ENCODE data around the gene ZGLP1.

ZGLP1 gene

DNA sequence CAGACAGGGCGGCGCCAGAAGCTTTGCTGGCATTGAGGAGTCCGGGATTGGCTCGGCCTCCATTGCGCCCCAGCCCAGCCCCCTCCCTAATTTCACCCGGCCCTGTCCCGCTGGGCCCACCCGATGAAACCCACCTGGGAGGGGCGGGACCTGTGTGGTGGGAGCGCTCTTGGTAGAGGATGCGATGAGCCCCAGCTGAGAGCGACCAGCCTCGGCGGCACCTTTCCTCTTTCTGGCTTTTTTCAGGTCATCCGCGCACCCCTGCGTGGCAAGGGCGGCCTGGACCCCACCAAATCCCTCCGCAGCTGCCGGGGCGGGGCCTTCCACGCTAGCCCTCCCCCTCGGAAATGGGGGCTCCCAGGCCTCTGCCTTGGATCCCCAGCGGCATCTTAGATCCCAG lies at the start of gene ZGLP1:
TSS of gene ZGLP1 (minus strand) at position 393 of the 400 bp plus-strand sequence.
- TF ChIP-seq GATA2 (IDR thresholded peaks at IDR 0.05; ENCODE audit: low read depth, low read length) = no peak
- no peak for TF ChIP-seq GATA3 (IDR thresholded peaks at IDR 0.05; ENCODE audit: low read depth, low read length)

DNA sequence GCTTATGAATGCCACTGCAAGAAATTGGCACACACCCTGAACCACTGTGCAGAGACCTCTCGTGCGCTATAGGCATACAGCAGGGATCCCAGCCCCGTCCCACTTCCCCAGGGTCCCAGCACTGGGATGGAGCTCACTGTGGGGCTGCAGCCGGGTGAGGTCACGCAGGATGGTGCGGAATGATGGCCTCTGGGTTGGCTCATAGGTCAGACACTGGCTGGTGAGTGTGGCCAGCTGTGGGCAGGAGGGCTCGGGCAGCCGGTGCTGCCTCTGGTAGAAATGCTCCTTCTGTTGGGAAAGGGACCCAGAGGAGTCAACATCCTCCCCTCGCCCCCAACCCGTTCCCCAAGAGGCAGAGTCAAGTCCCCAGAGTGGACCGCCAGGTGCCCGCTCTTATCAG lies 46.8 kb upstream of the ZGLP1 start:
- TF ChIP-seq GATA3 (IDR thresholded peaks at IDR 0.05; ENCODE audit: low read depth, low read length) (no peak), GATA2 (IDR thresholded peaks at IDR 0.05; ENCODE audit: low read depth, low read length) (no peak)

DNA sequence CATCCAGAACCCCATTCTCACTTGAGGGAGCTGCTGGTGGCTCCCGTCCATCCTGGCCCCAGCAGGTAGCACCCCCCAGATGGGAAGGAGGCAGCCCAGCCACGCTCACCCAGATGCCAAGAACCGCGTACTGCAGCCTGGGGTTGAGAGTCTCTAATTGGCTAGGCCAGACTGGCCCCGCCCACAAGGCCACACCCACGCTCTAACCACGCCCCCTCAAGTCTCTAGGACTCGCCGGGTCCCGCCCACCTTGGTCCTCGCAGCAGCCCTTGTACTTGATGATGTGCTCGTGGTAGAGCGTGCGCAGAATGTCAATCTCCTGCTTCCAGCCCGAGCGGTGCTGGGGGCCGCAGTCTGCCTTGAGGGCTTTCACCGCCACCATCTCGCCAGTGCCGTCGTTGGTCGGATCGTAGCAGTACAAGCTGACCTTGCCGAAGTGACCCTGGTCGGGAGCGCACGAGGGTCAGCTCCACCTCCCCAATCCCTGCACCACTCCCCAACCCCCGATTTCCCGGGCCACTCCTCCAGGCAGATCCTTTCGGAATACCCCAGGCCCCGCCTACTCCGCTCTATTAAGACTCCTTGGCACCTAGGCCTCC lies 44.3 kb upstream of the ZGLP1 start:
- TF ChIP-seq GATA2 (IDR thresholded peaks at IDR 0.05; ENCODE audit: low read depth, low read length) = no peak
- TF ChIP-seq GATA3 (IDR thresholded peaks at IDR 0.05; ENCODE audit: low read depth, low read length) = no peak

DNA sequence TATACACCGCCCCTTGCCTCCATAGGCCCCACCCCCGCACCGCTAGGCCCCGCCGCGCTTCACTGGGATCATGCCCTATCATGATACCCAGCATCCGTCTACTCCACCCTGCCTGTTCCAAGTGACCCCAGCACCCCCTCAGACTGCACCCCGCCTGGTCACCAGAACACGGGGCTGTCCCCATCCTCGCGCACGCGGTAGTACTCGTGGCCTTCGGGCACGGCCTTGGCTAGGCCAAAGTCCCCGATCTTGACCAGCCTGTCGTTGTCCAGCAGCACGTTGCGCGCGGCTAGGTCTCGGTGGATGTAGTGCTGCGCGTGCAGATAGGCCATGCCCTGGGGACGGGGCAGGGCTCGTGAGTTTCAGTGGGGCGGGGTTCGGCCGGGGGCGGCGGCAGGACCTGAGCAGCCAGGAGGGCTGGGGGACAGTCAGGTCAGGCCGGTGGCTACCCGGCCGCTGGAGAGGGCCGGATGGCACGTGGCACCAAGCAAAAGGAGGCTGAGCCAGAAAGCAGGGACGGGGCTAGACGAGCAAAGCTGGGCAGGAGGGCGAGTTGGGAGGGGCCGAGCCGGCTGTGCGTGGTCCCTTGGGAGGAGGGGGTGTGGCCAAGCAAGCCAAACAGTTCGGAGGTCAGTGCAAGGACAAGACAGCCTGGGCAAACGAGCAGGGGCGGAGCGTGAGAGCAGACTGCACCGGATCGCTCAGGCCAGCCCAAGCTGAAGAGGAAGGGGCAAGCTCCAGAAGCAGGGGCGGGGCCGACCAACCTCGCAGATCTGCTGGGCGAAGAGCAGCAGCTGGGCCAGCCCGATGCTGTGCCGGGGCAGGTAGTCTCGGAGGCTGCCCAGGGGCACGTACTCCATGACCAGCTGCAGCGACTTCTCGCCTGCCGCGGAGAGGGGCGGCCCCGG lies 43.4 kb upstream of the ZGLP1 start:
- TF ChIP-seq GATA2 (IDR thresholded peaks at IDR 0.05; ENCODE audit: low read depth, low read length) = no peak
- no peak for TF ChIP-seq GATA3 (IDR thresholded peaks at IDR 0.05; ENCODE audit: low read depth, low read length)

DNA sequence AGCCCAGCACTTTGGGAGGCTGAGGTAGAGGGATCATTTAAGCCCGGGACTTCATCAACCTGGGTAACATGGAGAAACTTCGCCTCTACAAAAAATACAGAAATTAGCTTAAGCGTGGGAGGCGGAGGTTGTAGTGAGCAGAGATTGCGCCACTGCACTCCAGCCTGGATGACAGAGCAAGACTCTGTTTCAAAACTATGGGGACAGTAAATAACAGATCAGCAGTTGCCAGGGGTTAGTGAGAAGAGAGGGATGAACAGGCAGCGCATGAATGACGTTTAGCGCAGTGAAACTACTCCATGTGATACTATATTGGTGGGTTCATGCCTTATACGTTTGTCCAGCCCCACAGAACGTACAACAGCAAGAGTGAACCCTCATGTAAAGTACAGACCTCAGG lies 36.9 kb upstream of the ZGLP1 start:
- TF ChIP-seq GATA2 (IDR thresholded peaks at IDR 0.05; ENCODE audit: low read depth, low read length) (no peak), GATA3 (IDR thresholded peaks at IDR 0.05; ENCODE audit: low read depth, low read length) (no peak)

DNA sequence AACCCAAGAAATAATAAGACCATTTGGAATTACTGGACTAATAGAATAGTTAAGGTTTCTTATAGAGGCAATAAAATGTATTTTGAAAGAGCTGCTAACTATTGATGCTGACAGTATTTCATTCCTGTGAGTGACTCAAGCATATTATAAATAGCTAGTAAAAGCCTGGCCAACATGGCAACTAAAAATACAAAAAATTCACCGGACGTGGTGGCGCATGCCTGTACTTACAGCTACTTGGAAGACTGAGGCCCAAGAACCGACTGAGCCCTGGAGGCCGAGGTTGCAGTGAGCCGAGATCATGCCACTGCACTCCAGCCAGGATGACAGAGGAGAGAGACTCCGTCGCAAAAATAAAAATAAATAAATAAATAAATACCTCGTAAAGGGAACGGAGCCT lies 35.2 kb upstream of the ZGLP1 start:
- TF ChIP-seq GATA2 (IDR thresholded peaks at IDR 0.05; ENCODE audit: low read depth, low read length) = no peak
- no peak for TF ChIP-seq GATA3 (IDR thresholded peaks at IDR 0.05; ENCODE audit: low read depth, low read length)

DNA sequence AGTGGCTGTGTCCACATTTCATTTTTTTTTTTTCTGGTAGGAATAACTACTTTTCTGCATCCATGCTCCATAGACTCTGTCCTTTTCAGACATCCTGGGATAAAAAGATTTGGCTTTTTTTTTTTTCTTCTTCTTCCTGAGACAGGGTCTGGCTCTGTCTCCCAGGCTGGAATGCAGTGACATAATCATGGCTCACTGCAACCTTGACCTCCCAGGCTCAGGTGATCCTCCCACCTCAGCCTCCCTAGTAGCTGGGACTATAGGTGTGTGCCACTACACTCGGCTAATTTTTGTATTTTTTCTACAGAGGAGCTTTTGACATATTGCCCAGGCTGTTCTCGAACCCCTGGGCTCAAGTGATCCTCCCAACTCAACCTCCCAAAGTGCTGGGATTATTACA lies 33.9 kb upstream of the ZGLP1 start:
- no peak for TF ChIP-seq GATA2 (IDR thresholded peaks at IDR 0.05; ENCODE audit: low read depth, low read length)

DNA sequence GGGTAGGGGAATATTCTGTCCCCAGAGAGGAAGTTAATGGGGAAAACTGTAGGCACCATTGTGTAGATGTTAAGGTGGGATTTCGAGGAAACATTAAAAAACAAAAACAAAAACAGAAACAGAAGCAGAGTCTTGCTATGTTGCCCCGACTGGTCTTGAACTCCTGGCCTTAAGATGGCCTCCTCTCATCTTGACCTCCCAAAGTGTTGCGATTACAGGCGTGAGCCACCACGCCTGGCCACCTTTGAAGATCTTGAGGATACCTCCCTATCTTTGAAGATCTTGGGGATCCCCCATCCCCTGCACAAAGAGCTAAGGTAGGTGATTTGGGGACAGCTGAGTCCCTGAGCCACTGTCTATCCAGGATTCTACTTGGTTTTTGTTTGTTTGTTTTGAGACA lies 30.4 kb upstream of the ZGLP1 start:
- TF ChIP-seq GATA3 (IDR thresholded peaks at IDR 0.05; ENCODE audit: low read depth, low read length) (no peak), GATA2 (IDR thresholded peaks at IDR 0.05; ENCODE audit: low read depth, low read length) (no peak)

DNA sequence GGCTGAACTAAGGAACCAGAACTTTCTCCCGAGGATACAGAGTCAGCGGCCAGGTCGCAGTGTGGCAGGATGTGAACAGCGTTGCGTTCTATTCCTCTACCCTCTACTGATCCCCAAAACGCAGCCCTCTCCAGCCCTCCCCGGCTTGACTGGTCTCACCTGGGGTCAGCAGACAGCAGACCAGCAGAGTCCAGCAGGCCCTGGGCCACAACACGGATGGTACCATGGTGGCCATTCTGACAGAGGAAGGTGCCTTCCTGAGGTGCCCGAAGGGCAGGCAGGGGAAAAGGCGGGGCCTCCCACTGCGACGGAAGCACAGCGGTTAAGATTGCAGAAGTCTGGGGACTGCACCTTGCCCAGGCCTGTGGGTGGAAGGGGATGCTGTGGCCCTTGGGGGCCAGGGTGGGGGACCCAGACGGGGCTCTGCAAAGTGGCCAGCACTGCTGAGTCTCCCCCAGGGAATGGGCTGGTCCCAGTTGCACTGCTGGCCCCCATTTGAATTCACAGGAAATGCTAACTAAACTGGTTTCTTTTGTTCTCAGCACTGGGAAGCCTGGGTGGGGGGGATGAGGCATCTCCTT lies 29.9 kb upstream of the ZGLP1 start, which contains the start of gene ICAM3:
TSS of gene ICAM3 (minus strand) at position 245 of the 581 bp plus-strand sequence. CDS start at position 235, 10 bp downstream.
- TF ChIP-seq GATA2 (IDR thresholded peaks at IDR 0.05; ENCODE audit: low read depth, low read length) = no peak
- no peak for TF ChIP-seq GATA3 (IDR thresholded peaks at IDR 0.05; ENCODE audit: low read depth, low read length)

DNA sequence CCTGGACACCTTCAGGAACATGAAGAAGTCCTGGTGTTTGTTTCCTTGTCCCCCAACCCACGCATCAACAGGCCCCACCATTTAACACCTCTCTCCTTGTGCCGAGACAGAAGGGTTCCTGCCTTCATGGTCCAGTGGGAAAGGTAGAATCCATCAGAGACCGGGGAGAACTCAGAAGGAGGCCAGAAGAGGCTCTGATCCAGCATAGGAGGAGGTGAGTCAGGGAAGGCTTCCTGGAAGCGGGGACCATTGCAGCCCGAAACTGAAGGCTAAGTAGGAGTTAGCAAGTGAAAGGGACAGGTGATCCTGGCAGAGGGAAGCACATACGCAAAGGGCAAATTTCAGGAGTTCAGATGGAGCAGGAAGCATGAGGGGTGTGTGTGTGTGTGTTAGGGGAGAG lies 29.3 kb upstream of the ZGLP1 start:
- TF ChIP-seq GATA2 (IDR thresholded peaks at IDR 0.05; ENCODE audit: low read depth, low read length) = no peak
- TF ChIP-seq GATA3 (IDR thresholded peaks at IDR 0.05; ENCODE audit: low read depth, low read length) = no peak

DNA sequence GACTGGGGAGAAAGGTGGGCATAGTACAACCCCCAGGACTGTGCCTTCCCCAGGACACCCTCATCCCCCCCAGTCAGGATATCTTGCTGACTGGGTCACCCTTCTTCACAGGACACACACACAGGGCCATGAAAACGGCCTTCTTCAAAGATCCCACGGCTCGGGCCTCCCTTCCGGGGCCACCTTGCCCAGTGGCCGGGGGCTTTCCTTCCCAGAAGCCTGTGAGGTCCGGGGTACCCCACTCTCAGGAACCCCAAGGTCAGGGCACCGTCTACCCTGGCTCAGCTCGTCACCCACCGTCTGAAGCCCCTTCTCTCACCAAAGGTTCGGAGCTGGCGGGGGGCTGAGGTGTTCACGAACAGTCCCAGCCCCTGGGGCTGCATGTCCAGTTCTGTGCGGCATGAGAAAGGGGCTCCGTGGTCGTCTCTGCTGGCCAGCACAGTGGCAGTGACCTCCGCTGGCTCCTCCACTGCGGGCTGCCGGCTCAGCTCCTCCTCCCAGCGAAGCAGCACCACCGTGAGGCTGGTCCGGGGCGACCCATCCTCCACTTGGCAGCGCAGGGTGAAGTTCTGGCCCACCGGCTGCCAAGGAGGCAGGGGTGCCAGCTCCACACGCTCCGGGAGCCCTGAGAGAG lies 25.9 kb upstream of the ZGLP1 start:
- TF ChIP-seq GATA2 (IDR thresholded peaks at IDR 0.05; ENCODE audit: low read depth, low read length) (no peak), GATA3 (IDR thresholded peaks at IDR 0.05; ENCODE audit: low read depth, low read length) (no peak)

DNA sequence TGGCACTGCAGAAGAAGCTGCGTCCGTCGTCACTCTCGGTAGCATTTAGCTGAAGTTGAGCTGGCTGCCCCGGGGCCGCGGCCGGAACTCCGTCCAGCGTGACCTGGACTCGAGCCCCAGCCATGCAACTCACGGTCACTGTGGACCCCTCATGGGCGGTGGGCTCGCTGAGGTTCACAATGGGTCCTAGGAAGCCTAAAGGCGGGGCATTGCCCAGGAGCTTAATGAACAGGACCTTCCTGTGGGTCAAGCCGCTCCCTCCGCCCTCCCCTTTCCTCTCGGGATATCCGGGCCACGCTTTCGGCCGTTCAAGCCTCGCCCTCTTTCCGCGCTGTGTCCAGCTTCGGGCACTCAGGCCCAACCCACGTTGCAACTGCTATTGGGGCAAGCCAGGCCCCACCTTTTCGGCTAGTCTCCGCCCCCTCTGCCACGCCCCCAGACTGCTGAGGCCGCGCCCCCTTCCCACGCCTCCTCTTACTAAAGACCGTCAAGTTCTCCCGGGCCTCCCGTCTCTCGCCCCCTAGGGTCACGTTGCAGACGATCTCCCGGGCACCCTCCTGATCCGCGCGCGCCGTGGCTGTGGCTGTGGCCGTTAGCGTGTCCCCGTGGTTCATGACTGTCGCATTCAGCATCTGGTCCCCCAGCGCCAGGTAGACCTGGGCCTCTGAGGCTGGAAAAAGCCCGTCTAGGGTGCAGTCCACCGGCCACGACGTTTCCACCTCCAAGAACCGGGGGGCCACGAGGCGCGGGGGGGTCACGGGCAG lies 25.2 kb upstream of the ZGLP1 start:
- no peak for TF ChIP-seq GATA2 (IDR thresholded peaks at IDR 0.05; ENCODE audit: low read depth, low read length)
- TF ChIP-seq GATA3 (IDR thresholded peaks at IDR 0.05; ENCODE audit: low read depth, low read length) = no peak

DNA sequence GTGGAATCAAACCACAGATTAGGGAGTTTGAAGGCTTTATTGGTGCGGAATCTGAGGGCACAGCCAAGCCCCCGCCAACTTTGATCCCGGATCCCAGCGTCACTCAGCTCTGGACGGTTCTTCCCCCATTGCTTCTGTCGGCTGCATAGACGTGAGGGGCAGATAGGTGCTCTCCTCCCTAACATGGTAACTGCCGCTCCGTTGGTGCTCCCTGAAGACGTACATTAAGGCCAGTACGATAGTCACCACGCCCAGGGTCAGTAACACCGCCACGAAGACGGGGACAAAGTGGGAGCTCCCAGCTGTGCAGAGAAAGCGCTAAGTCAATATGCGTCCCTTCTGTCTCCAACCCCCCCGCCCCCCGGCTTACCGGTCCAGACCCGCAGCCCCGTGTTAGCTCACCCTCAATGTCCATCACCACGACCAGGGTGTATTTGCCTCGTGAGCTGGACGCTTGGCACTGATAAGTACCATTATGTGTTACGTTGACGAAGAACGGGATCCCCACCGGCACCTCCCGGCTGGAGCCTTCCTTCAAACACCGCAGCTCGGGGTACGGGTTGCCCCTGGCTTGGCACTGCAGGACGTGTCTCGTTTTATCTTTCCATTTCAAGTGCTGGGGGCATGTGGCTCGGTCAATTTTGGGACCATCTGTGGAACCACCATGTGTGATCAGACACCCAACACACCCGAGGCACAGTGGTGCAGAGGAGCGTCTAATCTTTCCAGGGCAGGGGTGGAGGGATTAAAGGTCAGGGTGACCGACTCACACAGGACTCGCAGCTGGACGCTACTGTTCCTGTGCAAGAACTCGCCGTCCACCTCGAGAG lies 24.4 kb upstream of the ZGLP1 start:
- no peak for TF ChIP-seq GATA3 (IDR thresholded peaks at IDR 0.05; ENCODE audit: low read depth, low read length)
- TF ChIP-seq GATA2 (IDR thresholded peaks at IDR 0.05; ENCODE audit: low read depth, low read length) = no peak

Measured in SH-SY5Y (cell line).